HG03558 (cell line): ENCODE measurements around the gene CNTN5.

Experiments used
- ATAC-seq: cut with Tn5 transposase; IDR thresholded peaks from one replicate; pipeline ENCODE4 v1.9.1; 2021; ENCODE audit warnings: moderate number of reproducible peaks; ENCODE audit not compliant: unreplicated experiment; ENCODE audit errors: extremely low read depth

Gene CNTN5

DNA sequence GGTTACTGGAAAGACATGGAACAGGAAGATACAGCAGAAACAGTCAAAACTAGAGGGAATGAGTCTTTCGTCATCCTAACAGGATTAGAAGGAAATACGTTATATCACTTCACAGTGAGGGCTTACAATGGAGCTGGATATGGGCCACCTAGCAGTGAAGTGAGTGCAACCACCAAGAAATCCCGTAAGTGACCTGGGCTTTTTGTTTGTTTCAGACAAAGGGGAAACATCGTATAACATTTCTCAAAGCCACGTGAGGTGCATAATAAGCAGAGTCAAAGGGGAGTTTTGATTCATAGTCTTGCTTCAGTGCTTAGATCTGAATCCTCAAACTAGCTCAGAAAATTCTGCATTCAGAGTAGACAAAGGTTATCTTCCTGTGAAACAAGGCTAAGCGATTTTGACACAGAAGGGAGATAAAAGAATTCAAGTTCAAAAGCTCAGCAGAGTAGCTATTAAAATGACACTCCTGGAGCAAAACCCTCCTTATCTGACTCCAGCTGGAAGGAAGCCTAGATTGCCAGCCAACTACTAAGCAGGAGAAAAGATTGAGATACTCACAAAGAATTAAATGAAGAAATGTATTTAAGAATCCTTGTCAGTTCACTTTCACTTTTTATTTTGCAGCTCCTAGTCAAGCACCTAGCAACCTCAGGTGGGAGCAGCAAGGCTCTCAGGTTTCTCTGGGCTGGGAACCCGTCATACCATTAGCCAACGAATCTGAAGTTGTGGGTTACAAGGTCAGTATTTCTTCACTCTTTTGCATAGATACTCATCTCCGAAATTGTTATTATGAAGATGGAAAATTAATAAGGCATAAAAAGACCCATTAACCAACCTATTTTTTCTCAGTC lies 1319.9 kb downstream of the CNTN5 start:
- ATAC-seq, result no peak

DNA sequence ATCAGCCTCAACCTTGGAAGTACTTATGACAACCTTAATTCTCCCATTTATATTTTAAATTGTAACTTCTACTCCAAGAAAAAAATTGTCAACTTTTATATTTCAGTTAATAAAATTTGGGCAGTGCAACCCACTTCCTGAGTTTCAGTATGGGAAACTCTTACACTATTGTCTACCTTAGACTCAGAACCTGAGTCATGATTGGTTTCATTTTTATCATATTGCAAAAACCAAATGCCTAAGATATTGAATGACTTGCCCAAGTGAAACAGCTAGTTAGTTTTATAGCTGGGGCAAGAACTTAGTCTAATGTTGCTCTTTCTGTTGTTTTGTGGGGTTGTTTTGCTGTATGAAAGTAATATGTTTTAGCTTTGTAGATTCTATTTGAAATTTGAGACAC lies 1332.3 kb downstream of the CNTN5 start:
- ATAC-seq, result no peak

DNA sequence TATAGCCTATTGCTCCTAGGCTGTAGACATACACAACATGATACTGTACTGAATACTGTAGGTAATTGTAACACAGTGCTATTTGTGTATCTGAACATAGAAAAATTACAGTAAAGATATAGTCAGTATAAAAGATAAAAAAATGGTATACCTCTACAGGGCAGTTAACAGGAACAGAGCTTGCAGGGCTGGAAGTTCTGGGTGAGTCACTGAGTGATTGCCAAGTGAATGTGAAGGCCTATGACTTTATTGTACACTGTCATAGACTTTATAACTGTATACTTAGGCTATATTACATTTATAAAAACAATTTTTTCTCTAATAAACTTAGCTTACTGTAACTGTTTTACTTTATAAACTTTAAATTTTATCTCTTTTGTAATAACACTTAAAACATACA lies 1334.0 kb downstream of the CNTN5 start:
- ATAC-seq, result no peak

DNA sequence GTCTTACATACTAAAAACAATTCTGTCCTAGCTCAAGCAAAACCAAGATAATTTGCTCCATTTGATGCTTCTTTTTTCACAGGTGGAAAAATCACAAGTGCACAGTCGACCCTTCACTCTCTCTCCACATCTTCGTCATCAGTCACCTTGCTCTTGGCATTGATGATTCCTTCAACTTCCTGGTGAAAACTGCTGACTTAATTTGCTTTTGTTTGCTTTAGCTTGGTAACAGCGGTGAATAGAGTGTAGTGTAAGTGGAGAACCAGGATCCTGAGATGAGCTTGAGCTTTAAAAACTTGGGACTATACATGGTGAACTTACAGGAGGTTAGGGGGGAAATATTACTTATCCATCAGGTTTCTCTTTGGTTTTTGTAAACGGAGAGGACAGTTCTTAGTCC lies 1335.3 kb downstream of the CNTN5 start:
- no peak for ATAC-seq

DNA sequence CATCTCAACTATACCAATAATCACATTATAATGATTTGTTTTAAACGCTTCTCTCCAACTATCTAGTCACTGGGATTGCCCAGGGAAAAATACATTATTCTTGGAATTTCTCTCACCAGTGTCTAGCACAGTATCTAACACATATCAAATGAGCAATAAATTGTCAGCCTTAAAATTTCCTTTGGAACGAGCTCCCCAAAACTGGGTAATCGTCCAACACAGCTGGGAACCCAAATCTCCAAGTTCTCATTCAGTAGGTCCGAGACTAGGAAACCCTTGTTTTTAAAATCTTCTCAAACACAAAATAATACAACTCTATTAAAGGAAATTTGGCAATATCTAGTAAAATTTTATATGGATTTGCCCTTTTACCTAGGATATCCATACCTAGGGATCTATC lies 1338.5 kb downstream of the CNTN5 start:
- no peak for ATAC-seq

DNA sequence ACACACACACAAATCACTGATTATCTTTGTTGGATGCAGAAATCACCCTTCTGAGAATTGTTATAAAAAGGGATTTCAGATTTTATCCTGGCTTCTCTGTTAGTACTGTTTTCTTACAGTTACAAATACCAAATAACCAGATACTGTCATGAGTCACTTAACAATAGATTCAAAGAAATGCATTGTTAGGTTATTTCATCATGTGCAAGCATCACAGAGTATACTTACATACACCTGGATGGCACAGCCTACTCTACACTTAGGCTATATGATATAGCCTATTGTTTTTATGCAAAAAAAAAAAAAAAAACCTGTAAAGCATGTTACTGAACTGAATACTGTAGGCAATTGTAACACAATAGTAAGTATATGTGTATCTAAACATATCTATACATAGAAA lies 1347.1 kb downstream of the CNTN5 start:
- ATAC-seq, result no peak

DNA sequence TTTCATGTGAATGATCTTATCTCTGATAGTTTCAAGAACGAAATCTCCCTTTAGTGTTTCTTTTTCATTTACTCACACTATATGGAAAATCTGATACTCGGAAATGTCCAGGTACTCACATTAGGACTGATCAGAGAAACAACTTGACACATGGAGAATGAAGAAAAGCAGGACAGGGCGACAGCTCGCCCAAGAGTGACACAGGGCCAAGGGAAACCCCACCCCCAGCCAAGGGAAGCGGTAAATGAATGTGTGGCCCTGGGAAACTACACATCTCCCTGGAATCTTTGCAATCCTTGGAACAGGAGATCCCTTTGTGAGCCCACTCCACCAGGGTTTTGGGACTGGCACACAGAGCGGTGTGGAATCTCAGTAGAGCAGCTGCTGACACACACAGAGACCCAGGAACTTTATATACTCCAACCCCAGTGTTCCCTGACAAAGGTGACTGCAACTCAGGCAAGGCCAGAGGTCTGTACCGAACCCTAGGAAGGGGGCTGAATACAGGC lies 1362.7 kb downstream of the CNTN5 start:
- ATAC-seq, result no peak

DNA sequence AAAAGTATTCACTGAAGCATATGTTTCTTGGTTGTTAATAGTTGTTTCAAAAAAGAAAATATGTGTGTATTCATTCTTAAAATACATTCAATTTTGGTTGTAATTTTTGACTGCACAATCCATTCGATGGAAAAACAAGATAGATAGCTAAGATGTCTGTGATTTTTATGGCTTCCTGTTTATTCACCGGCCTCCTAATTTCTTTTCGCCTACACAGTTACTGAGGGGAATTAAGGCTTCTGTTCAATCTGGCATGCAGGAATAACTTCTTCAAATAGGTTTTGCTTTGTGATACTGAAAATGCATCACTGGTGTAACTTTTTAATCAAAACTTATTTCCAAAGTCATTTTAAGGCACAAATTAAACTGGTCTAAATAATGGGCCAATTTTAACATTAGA lies 1375.5 kb downstream of the CNTN5 start:
- ATAC-seq, result no peak

DNA sequence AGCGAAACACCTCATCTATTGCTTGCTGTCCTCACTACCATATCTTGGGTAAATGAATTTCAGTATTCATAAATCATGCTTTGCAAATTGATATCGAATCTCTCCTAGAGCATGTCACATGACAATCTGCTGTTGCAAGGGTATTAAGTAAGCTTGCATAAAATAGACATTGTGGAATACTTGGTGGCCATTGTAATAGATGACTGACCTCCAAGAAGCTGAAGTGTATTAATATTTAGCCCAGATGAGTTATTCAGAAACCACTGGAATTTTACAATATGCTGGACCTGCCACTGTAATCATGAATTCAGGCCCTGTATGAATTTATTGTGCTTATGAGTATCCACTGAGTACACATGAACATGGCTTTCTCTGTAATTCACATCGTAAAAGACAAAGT lies 1376.7 kb downstream of the CNTN5 start:
- ATAC-seq, result no peak

DNA sequence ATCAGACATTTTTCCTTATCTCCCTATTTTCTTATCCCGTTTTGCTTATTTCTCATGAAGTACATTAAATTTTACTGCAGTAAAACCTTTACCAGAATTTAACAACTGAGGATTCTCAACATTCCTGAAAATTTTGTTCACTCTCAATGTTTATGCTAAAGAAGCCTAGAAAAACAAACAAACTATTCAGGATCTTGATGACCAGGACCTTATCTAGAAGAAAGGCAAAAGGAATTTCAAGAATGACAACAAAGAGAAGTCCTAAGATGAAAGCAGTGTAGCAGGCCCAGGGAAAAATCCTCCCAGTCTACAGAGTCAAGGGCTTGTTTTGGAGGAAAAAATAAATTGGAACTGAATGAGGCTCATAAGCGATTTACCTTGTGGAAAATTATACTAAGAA lies 1383.1 kb downstream of the CNTN5 start:
- no peak for ATAC-seq

DNA sequence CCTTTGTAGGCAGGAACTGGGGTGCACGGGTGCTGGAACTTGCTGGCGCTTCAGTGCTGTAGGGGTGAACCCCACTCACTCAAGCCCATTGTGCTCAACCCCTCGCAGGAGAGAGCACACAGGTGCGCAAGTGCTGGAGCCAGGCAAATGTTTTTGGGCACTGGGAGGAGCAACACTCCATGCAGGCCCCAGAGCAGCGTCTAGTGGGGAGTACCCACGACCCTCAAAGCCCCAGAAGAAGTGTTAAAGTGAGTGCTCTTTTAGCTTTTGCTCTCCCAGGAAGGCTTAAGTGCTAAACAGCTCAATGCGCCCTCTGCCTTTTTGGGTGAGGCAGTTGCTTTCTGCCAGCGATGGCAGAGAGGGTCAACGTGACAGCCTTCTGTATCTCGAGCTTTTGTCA lies 1384.2 kb downstream of the CNTN5 start:
- ATAC-seq, result no peak
